Transverse colon (tissue), 4 donors: ENCODE measurements around the gene GTF2H3.

ENCODE experiments used
- CTCF ChIP-seq, 5 experiments: fragments of 200-600 bp in 3 of 5; fragments of 450-650 bp in 2 of 5; sonication (generic) in 3 of 5; IDR thresholded peaks; 1 replicate in 2 of 5; 2 replicates in 3 of 5; pipeline ENCODE4 v1.5.1; 2016 to 2017; ENCODE audit warnings: antibody characterized with exemption in 5 of 5, inconsistent platforms in 3 of 5, mild to moderate bottlenecking in 2 of 5, moderate library complexity in 1 of 5
- POLR2A ChIP-seq: fragments of 450-650 bp; IDR thresholded peaks from one replicate; pipeline ENCODE4 v1.6.1; 2016; ENCODE audit warnings: antibody characterized with exemption, mild to moderate bottlenecking, moderate library complexity
- POLR2AphosphoS5 ChIP-seq, 3 donors: sonication (generic); formaldehyde crosslinking; IDR thresholded peaks; one replicate each; pipeline ENCODE4 v1.6.1; 2016; ENCODE audit warnings: antibody characterized with exemption in 3 of 3

- TF ChIP-seq CTCF (IDR thresholded peaks at IDR 0.05) (no peak), POLR2AphosphoS5 (IDR thresholded peaks at IDR 0.05) (no peak), POLR2A (no peak)
These were observed 12.5 kb upstream of the GTF2H3 start for GRCh38 chr12:123621101-123621500.
